Gastrocnemius medialis (tissue), 4 donors: ENCODE data around the gene TM4SF1. TPM values are rescaled to one million over a fixed set of nuclear protein-coding genes. Genes with fewer than 3 reads are reported as not detected.

ENCODE experiments used
- ATAC-seq, 2 donors: fragments of 150-250 bp; one replicate each; pipeline ENCODE4 v1.9.1; 2016
- DNase-seq, 2 donors: peaks; one replicate each; pipeline ENCODE4 v3.0.0-alpha.2; 2019
- H3K27ac ChIP-seq, 4 donors: fragments of 200-600 bp; sonication (generic); 1 replicate in 1 of 4; 2 replicates in 3 of 4; pipeline ENCODE4 v1.5.1; 2016 to 2018; ENCODE audit warnings: mild to moderate bottlenecking in 2 of 4, moderate library complexity in 1 of 4
- H3K27me3 ChIP-seq, 3 donors: fragments of 200-600 bp; sonication (generic) in 2 of 3; 1 replicate in 1 of 3; 2 replicates in 2 of 3; pipeline versions ENCODE4 v1.5.1 to v1.6.0; 2016 to 2019; ENCODE audit warnings: mild to moderate bottlenecking in 1 of 3, moderate library complexity in 1 of 3
- H3K36me3 ChIP-seq, 2 donors: fragments of 200-600 bp; sonication (generic) in 1 of 2; one replicate each; pipeline ENCODE4 v1.5.1; 2017 to 2018
- H3K4me1 ChIP-seq, 2 donors: fragments of 200-600 bp; sonication (generic) in 1 of 2; one replicate each; pipeline ENCODE4 v1.5.1; 2016 to 2017; ENCODE audit warnings: mild to moderate bottlenecking in 2 of 2
- H3K4me3 ChIP-seq, 4 donors: fragments of 200-600 bp; sonication (generic) in 3 of 4; 1 replicate in 1 of 4; 2 replicates in 3 of 4; pipeline ENCODE4 v1.5.1; 2016 to 2019; ENCODE audit warnings: mild to moderate bottlenecking in 2 of 4
- H3K9me3 ChIP-seq, 3 donors: fragments of 200-600 bp; sonication (generic) in 2 of 3; 1 replicate in 1 of 3; 2 replicates in 2 of 3; pipeline ENCODE4 v1.5.1; 2016 to 2019
- POLR2A ChIP-seq, 2 donors: fragments of 450-650 bp; IDR thresholded peaks; one replicate each; pipeline ENCODE4 v1.6.1; 2017; ENCODE audit warnings: antibody characterized with exemption in 2 of 2, mild to moderate bottlenecking in 2 of 2, moderate library complexity in 2 of 2
- in situ Hi-C, 4 donors: fragments of 200-750 bp; cut with MboI; loops; one replicate each; pipeline versions ENCODE4 v1.15.0 to v1.8.0; 2017; ENCODE audit warnings: low sequenced_read_pairs in 4 of 4
- intact Hi-C: fragments of 100-400 bp; cut with DNase I; formaldehyde crosslinking; loops from one replicate; pipeline ENCODE4 v1.15.1; 2023; ENCODE audit warnings: low total_unique reads
- total RNA-seq, 4 donors: library from RNA; depleted of rRNA; stranded (reverse); fragments of >200 nt; gene quantifications; one replicate each; pipeline versions ENCODE4 v1.1.0 to v1.2.3, GENCODE V29; 2016
- TF ChIP-seq, protein P1 (sequence below), 5 experiments: fragments of 450-650 bp in 3 of 5; fragments of 200-600 bp in 2 of 5; sonication (generic) in 2 of 5; IDR thresholded peaks in 4 of 5; conservative IDR thresholded peaks in 1 of 5; 1 replicate in 4 of 5; 2 replicates in 1 of 5; pipeline ENCODE4 v1.5.1; 2016 to 2019; ENCODE audit warnings: antibody characterized with exemption in 5 of 5, mild to moderate bottlenecking in 3 of 5, moderate library complexity in 3 of 5

TM4SF1 gene
- total RNA-seq, 4 donors from 2014 or later, result 23.0 to 43.8 (median 38.6) TPM

DNA sequence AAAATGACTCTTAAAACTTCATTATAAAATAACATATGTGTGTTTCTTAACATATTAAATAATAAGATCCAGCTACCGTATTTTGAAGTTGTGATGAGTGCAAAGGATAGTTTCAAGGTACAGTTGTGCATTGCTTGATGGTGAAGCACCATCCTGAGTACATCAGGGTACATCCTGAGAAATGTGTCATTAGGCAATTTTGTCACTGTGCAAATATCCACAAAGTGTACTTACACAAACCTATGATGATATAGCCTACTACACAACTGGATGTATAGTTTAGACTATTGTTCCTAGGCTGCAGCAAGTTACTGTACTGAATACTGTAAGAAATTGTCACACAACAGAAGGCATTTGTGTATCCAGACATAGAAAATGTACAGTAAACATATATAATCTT is 20.8 kb upstream of the TM4SF1 start:
- Histone ChIP-seq H3K27me3 (no peaks in the 10 kb centered on the region), H3K4me3 (no peak overlapping the region), H3K27ac (no peak overlapping the region), H3K9me3 (no peaks in the 10 kb centered on the region), H3K36me3 (no peaks in the 10 kb centered on the region), H3K4me1 (peaks cover 3 to 12% of the 10 kb centered on the region in 2 donors)
- TF ChIP-seq, protein P1, sequence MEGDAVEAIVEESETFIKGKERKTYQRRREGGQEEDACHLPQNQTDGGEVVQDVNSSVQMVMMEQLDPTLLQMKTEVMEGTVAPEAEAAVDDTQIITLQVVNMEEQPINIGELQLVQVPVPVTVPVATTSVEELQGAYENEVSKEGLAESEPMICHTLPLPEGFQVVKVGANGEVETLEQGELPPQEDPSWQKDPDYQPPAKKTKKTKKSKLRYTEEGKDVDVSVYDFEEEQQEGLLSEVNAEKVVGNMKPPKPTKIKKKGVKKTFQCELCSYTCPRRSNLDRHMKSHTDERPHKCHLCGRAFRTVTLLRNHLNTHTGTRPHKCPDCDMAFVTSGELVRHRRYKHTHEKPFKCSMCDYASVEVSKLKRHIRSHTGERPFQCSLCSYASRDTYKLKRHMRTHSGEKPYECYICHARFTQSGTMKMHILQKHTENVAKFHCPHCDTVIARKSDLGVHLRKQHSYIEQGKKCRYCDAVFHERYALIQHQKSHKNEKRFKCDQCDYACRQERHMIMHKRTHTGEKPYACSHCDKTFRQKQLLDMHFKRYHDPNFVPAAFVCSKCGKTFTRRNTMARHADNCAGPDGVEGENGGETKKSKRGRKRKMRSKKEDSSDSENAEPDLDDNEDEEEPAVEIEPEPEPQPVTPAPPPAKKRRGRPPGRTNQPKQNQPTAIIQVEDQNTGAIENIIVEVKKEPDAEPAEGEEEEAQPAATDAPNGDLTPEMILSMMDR (IDR thresholded peaks at IDR 0.05 in 4 of 5, conservative IDR thresholded peaks at IDR 0.05 in 1 of 5), result no peak
- no peak for TF ChIP-seq POLR2A (IDR thresholded peaks at IDR 0.05)
- DNase-seq (no peak), ATAC-seq (no peak)
- in situ Hi-C loops, result loop anchor here (5.0 to 25.0 kb wide), 4 partner anchors 77 to 89 kb away; partner anchors contain the start of gene TM4SF4 (in 1 of the 4)
- intact Hi-C loops, result no loop called here

GRCh38 chr3:149397528-149397927 is 20.1 kb upstream of the TM4SF1 start:
- Histone ChIP-seq H3K27ac (no peak overlapping the region), H3K4me3 (no peak overlapping the region), H3K9me3 (no peaks in the 10 kb centered on the region), H3K36me3 (no peaks in the 10 kb centered on the region), H3K4me1 (peaks cover 3 to 12% of the 10 kb centered on the region in 2 donors), H3K27me3 (no peaks in the 10 kb centered on the region)
- ATAC-seq (no peak), DNase-seq (no peak)
- no peak for TF ChIP-seq POLR2A (IDR thresholded peaks at IDR 0.05)
- TF ChIP-seq, protein P1 (IDR thresholded peaks at IDR 0.05 in 4 of 5, conservative IDR thresholded peaks at IDR 0.05 in 1 of 5), result no peak
- intact Hi-C loops (no loop called here), in situ Hi-C loops (loop anchor here (5.0 to 25.0 kb wide), 4 partner anchors 77 to 90 kb away; partner anchors contain the start of gene TM4SF4 (in 1 of the 4))

- ATAC-seq, result no peak
- no peaks in the 10 kb centered on the region for H3K36me3 ChIP-seq
- no peak for DNase-seq
- in situ Hi-C loops (loop anchor here (5.0 to 25.0 kb wide), 4 partner anchors 78 to 91 kb away; partner anchors contain the start of gene TM4SF4 (in 1 of the 4)), intact Hi-C loops (no loop called here)
- H3K9me3 ChIP-seq, result no peaks in the 10 kb centered on the region
- no peak for TF ChIP-seq POLR2A (IDR thresholded peaks at IDR 0.05)
- TF ChIP-seq, protein P1 (IDR thresholded peaks at IDR 0.05 in 4 of 5, conservative IDR thresholded peaks at IDR 0.05 in 1 of 5), result no peak
- peaks cover 3 to 12% of the 10 kb centered on the region in 2 donors for H3K4me1 ChIP-seq
- no peak overlapping the region for H3K4me3 ChIP-seq
- H3K27me3 ChIP-seq, result no peaks in the 10 kb centered on the region
- H3K27ac ChIP-seq, result no peak overlapping the region
These were observed 19.0 kb upstream of the TM4SF1 start for GRCh38 chr3:149396476-149396875.

GRCh38 chr3:149395107-149396089 is 17.9 kb upstream of the TM4SF1 start:
- H3K27ac ChIP-seq, result no peak overlapping the region
- DNase-seq, result no peak
- intact Hi-C loops, result no loop called here
- peaks cover 3 to 12% of the 10 kb centered on the region in 2 donors for H3K4me1 ChIP-seq
- no peak overlapping the region for H3K4me3 ChIP-seq
- in situ Hi-C loops, result loop anchor here (5.0 to 25.0 kb wide), 4 partner anchors 79 to 92 kb away; partner anchors contain the start of gene TM4SF4 (in 1 of the 4)
- no peaks in the 10 kb centered on the region for H3K27me3 ChIP-seq
- H3K9me3 ChIP-seq, result no peaks in the 10 kb centered on the region
- ATAC-seq, result no peak
- TF ChIP-seq, protein P1 (IDR thresholded peaks at IDR 0.05 in 4 of 5, conservative IDR thresholded peaks at IDR 0.05 in 1 of 5), result no peak
- no peak for TF ChIP-seq POLR2A (IDR thresholded peaks at IDR 0.05)
- no peaks in the 10 kb centered on the region for H3K36me3 ChIP-seq
